C4-2B (cell line): ENCODE measurements around the gene CACNA2D3.

Experiments used
- CTCF ChIP-seq: fragments of 450-650 bp; conservative IDR thresholded peaks from 2 replicates; pipeline ENCODE4 v1.5.1; 2017; ENCODE audit warnings: mild to moderate bottlenecking
- ZFX ChIP-seq: fragments of 450-650 bp; IDR thresholded peaks from 2 replicates; pipeline ENCODE4 v1.6.1; 2017

- TF ChIP-seq CTCF, result no peak
- no peak for TF ChIP-seq ZFX
Observed at GRCh38 chr3:54705730-54706129, 583.4 kb downstream of the CACNA2D3 start.
